ENCODE measurements around the gene BUD23.
"Not testable (repeated sequence)": the region's sequence is repeated elsewhere in the genome, so short reads cannot be mapped to it uniquely, and the experiment has no call there.

The BUD23 gene

GRCh38 chr7:73701357-73701995 lies 18.1 kb downstream of the BUD23 start:
- DNase-seq = peak in 2 of 6 experiments; percentile 10 to 11

- no peak for DNase-seq
Observed at GRCh38 chr7:73702226-73702625, 18.8 kb downstream of the BUD23 start.

GRCh38 chr7:73702665-73703064 lies 19.3 kb downstream of the BUD23 start:
- DNase-seq = no peak

- no peak for DNase-seq
Observed at GRCh38 chr7:73703225-73703624, 19.8 kb downstream of the BUD23 start.

DNA sequence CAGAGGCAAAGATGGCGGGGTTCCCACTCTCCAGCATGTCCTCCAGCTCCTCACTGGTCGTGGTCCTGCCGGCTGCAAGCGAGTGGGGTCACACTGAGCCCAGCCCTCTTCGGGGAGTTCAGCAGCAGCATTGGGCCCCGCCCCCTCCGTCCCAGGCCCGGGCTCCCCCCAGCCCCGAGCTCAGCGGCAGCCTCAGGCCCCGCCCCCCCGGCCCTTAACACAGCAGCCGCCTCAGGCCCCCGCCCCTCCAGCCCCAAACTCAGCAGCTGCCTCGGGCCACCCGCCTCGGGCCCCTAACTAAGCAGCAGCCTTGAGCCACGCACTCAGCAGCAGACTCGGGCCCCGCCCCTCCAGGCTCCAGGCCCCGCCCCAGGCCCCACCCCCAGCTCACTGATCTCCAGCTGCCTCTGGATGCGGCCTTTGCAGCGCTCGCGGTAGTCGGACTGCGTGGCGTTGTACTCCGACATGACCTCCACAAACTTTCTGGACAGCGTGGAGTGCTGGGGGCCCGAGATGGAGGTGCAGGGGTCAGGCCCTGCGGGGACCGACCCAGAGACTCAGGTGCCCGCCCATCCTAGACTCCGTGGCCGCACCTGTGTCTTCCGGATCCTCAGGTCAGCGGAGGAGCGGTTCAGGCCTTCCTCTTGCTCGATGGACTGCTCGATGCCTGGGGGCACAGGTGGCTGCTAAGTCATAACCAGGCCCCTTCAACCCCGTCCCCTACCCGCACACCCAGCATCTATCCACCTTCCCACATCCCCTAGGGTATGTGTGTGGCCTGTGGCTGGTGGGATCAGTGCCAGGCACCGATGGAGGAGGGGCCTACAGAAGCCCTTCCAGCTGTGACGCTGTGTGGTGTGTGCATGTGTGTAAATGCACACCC lies 20.6 kb downstream of the BUD23 start:
- DNase-seq = peak; percentile 24 to 69 (median 62)

GRCh38 chr7:73704640-73705550 lies 21.5 kb downstream of the BUD23 start:
- DNase-seq = no peak

DNA sequence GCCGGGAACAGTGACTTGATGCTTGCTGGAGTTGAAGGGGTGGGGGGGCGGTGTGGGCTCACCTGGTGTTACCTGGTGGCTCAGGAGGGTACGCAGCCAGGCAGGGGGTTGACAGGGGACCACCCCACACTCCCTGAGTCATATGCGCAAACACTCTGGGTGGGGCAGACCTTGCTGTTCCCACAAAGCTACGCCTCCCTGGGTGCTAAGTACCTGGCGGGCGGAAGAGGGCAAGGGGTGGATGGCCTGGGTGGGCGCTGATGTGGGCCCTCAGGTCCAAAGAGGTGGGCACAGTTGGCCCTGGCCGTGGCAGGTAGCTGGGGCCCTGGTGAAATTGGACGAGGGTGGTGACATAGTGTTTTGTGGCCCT lies 22.1 kb downstream of the BUD23 start:
- DNase-seq = no peak

DNA sequence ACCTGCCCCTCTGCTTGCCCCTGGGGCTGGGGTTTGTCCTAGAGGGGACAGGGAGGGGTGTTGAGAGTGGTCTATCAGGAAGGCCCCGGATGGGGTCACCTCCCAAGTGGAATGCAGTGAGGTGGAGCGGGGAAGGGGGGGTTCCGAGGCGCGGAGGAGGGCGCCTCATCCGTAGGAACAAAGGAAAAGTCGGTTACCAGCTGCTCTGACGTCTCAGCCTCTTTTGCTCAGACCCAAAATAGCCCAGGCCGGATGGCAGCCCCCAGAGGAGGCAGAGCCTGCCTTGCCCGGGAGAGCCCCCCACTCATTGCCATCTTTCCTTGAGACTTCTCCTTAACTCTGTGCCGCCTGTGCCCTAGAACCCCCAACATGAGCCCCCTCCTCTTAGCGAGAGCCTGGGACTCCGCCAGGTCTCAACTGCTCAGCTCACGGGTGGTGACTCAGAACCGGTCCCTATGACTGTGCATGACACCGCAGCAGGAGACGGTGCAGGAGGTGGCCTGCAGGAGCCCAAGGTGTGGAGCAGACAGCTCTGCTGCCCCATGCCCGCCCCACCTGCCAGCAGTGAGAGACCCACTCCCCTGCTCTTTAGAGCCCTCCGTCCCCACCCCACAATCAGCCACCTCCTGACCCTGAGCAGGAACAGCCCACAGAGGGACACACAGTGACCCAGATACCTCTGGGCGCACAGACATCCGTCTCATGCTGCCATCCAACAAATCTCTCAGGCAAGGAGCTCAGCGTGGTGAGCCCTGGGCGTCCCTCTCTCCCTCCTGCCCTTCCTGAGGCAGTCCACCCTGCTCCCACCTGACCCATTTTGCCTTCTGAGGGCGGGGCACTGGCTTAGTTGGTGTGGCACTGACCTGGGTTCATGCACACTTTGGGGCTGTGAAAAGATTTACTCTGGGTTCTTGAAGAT lies 23.0 kb downstream of the BUD23 start:
- no peak for DNase-seq

- peak in 3 of 6 experiments; percentile 9 to 32 (median 27) for DNase-seq
Observed at GRCh38 chr7:73707045-73707631, 23.7 kb downstream of the BUD23 start.

GRCh38 chr7:73708961-73709549 lies 25.7 kb downstream of the BUD23 start:
- DNase-seq = no peak

DNA sequence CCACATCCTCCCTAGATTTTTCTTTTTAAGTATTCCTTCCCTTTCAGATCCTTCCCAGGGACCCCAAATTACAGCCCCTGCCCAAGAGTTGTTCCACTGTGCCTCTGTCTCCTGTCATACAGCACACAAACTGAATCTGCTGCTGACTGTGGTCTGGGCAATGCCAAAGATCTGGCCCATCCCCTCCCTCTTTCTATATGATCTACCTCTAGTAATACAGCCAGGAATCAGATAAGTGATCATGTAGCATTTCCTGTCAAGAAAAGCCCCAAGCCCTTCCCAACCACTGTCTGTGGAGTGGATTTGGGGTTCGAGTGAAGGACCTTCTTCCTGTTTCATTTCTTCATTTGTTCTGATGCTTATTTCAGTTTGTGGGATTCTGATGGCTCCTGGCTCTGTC lies 29.4 kb downstream of the BUD23 start:
- DNase-seq = no peak

- not testable (repeated sequence) for DNase-seq
Observed at GRCh38 chr7:73713319-73713718, 29.9 kb downstream of the BUD23 start.

- no peak for DNase-seq
Observed at GRCh38 chr7:73715648-73716317, 32.4 kb downstream of the BUD23 start.

DNA sequence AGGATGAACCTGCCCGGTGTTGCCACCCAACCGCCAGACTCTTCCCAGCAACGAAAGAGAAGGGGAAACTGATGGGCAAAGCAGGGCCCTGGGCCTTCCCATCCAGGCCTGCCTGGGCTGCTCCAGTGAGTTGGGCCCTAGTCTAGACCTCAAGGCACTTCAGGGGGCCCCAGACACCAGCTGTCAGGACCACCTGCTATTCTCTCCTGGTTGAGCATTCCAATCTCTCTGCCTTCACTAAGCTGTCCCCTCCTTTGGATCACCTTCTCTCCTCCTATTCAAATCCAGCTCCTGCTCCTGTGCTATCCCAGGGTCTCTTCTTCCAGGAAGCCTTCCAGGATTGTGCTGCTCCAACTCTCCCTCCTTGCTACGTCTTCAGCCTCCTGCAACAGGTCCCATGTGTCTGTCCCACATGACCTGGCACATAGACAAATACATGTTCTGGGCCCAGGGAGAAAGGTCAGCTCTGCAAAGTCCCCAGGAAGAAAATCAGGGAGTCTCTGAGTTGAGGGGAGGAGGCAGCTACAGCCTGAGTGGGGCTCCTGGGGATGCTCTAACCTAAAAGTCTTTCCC lies 33.0 kb downstream of the BUD23 start:
- DNase-seq = no peak

- DNase-seq = no peak
Observed at GRCh38 chr7:73717025-73717807, 33.8 kb downstream of the BUD23 start.

DNA sequence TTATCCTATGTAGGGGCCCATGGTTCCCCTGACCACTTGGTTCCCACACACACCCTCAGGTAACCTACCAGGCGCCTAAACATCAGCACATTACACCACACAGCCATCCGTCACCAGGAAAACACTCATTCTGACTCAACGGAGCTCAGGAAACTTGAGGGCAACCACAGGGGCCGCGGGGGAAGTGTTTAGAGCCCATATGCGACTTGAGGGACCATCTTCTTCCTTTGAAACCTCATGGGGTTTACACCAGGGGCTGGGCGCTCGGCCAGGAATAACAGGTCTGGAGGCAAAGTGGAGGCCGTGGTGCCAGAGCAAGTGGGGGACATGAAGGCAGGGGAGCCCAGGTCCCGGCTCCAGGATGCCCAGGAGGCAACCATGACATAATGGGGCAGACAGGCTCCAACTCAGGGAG lies 34.6 kb downstream of the BUD23 start:
- DNase-seq = peak in 5 of 6 experiments; percentile 6 to 42 (median 32)

GRCh38 chr7:73718438-73718881 lies 35.1 kb downstream of the BUD23 start:
- DNase-seq = peak in 2 of 6 experiments; percentile 10 to 32

DNA sequence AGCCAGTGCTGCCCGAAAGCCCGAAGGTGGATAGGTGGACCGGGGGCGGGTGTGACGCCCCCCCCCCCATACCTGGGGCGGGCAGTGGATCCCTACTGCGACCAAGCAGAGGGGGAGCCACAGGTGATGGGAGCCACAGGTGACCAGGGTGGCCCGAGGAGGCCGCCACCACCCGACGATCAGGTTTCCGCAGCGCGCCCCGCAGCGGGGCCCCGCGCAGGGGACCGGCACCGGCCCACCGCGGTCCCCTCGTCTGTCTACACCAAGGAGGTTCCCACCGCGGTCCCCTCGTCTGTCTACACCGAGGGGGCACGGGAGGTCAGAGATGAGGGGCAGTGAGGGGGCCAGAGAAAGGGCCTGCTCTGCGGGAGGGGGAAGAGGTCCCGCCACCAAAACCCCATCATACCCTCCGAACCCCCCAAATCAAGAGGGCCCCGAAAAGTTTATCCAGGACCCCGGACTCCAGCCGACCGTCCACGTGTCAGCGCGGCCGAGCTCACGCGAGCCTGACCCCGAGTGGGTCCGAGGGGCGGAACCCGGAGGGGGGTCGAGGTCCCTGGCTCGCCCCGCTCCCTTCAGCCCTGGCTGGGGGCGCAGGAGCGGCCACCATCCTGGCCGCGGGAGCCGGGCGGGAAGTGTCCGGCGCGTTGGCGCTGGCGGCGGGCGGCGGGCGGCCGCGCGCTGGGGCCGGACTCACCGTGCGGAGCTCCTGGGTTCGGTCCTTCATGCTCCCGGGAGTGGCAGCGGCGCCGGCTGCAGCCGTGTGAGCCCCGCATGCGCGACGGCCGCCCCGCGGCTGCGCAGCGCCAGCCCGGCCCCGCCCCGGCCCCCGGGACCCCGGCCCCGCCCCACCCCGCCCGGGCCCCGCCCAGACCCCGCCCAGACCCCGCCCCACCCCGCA lies 35.8 kb downstream of the BUD23 start, which contains the start of gene STX1A:
Gene STX1A, minus strand, starts transcription at position 765 of the 901 bp plus-strand sequence. Its CDS starts 38 bp downstream, at position 727.
- DNase-seq = peak; percentile 47 to 71 (median 65)
